ENCODE data around the gene PAFAH1B2. TPM values are rescaled to one million over a fixed set of nuclear protein-coding genes. Genes with fewer than 3 reads are reported as not detected.

Gene PAFAH1B2
- total RNA-seq, 2 experiments from 2014 or later: 59.9 to 62.8 TPM

DNA sequence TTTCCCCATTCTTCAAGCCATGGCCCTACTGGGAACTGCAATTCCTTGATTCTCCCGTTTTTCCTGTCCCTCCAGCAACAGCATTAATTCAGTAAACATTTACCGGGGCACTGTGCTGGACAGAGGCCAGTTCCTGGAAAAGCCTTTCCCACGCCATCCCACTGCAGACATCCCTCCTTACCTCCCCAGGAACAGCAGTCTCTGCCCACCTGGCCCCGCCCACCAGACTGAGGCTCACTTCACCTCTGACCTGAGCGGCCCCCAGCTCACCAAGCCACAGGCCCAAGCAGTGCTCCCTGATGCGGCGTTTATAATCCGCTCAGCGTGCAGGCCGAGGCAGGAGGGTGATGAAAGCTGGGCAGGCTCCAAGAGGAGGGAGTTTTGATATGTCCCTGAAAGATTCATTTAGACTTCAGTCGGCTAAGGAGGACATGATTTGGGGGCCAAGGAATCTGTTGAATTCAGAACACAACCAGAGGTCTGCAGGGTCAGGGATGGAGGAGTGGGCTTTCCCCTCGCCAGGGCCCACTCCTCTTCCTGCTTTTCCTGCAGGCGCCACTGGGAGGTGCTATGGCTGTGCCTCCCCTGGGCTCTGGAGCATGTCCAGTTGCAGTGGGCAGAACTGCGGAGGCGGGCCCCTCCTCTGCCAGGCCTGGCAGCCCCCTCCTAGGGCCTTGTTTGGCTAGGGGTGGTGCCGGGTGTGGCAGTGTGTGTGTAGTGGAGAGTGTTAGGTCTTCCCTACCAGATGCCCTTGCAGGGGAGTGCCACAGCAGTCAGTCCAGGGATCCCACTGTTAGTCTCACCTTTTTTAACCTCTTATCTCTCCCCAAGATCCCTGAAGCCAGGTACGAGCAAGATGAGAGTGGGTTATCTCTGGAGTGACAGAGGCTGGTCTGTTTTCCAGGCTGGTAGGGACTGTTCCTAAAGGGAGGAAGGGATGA lies 53.7 kb downstream of the PAFAH1B2 start:
- Histone ChIP-seq H4K20me1 (ENCODE audit: insufficient read depth, low read length) (no peaks in the 10 kb centered on the region), H3K27ac (ENCODE audit: low read depth, low read length, poor library complexity, severe bottlenecking) (no peak overlapping the region), H2AFZ (ENCODE audit: low read length) (no peak overlapping the region), H3K79me2 (ENCODE audit: insufficient read depth, low read depth, low read length) (no peaks in the 10 kb centered on the region), H3K36me3 (ENCODE audit: insufficient read depth, low read length) (peaks cover 5% of the 10 kb centered on the region; the same call in 1 of the 2 replicates), H3K4me1 (ENCODE audit: insufficient read depth, low read length, poor library complexity, severe bottlenecking) (no peaks in the 10 kb centered on the region), H3K9me2 (ENCODE audit: insufficient read depth, low read length) (no peaks in the 10 kb centered on the region), H3K9me3 (ENCODE audit: low read length) (no peaks in the 10 kb centered on the region), H3K4me2 (ENCODE audit: low read length) (no peak overlapping the region), H3K4me3 (ENCODE audit: low read depth, low read length, poor library complexity, severe bottlenecking) (no peak overlapping the region)
- ChIA-PET CTCF (ENCODE audit: unreplicated experiment) (no interaction called here), POLR2A (interaction anchor here (1.5 kb wide), 1 partner anchor 22 kb away, joined by 3 read pairs; no protein-coding TSS in a partner anchor)
- no peak for DNase-seq (ENCODE audit: low spot score)
- TSS peak; percentile 51 for BruUV-seq (replicated peaks)
- intact Hi-C loops (cut with micrococcal nuclease; ENCODE audit: unreplicated experiment): no loop called here
- no peak for TF ChIP-seq EZH2phosphoT487 (IDR thresholded peaks at IDR 0.05; ENCODE audit: borderline replicate concordance, low read depth, low read length)
- TF ChIP-seq, protein P1, sequence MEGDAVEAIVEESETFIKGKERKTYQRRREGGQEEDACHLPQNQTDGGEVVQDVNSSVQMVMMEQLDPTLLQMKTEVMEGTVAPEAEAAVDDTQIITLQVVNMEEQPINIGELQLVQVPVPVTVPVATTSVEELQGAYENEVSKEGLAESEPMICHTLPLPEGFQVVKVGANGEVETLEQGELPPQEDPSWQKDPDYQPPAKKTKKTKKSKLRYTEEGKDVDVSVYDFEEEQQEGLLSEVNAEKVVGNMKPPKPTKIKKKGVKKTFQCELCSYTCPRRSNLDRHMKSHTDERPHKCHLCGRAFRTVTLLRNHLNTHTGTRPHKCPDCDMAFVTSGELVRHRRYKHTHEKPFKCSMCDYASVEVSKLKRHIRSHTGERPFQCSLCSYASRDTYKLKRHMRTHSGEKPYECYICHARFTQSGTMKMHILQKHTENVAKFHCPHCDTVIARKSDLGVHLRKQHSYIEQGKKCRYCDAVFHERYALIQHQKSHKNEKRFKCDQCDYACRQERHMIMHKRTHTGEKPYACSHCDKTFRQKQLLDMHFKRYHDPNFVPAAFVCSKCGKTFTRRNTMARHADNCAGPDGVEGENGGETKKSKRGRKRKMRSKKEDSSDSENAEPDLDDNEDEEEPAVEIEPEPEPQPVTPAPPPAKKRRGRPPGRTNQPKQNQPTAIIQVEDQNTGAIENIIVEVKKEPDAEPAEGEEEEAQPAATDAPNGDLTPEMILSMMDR (conservative IDR thresholded peaks at IDR 0.05; ENCODE audit: low read length): peak; percentile 62

- TF ChIP-seq, protein P1 (conservative IDR thresholded peaks at IDR 0.05; ENCODE audit: low read length): no peak
- no peak for TF ChIP-seq EZH2phosphoT487 (IDR thresholded peaks at IDR 0.05; ENCODE audit: borderline replicate concordance, low read depth, low read length)
- Histone ChIP-seq H3K9me3 (ENCODE audit: low read length) (no peaks in the 10 kb centered on the region), H2AFZ (ENCODE audit: low read length) (no peak overlapping the region), H3K4me1 (ENCODE audit: insufficient read depth, low read length, poor library complexity, severe bottlenecking) (no peaks in the 10 kb centered on the region), H4K20me1 (ENCODE audit: insufficient read depth, low read length) (no peaks in the 10 kb centered on the region), H3K4me2 (ENCODE audit: low read length) (no peak overlapping the region), H3K4me3 (ENCODE audit: low read depth, low read length, poor library complexity, severe bottlenecking) (no peak overlapping the region), H3K27ac (ENCODE audit: low read depth, low read length, poor library complexity, severe bottlenecking) (no peak overlapping the region), H3K36me3 (ENCODE audit: insufficient read depth, low read length) (0 out of 2 replicates have a peak, but pooled peaks cover 2% of the 10 kb centered on the region), H3K79me2 (ENCODE audit: insufficient read depth, low read depth, low read length) (no peaks in the 10 kb centered on the region), H3K9me2 (ENCODE audit: insufficient read depth, low read length) (no peaks in the 10 kb centered on the region)
- CTCF ChIA-PET (ENCODE audit: unreplicated experiment): no interaction called here
- BruUV-seq (replicated peaks): no TSS peak
- POLR2A ChIA-PET: no interaction called here
- no peak for DNase-seq (ENCODE audit: low spot score)
- intact Hi-C loops (cut with micrococcal nuclease; ENCODE audit: unreplicated experiment): no loop called here
Measured at GRCh38 chr11:117198613-117199012, 54.5 kb downstream of the PAFAH1B2 start.

Measured in OCI-LY7 (cell line).